DND-41 (cell line): Measurements from ENCODE around the gene LRRC37B.

Experiments
- CTCF ChIP-seq: IDR thresholded peaks from 2 replicates; pipeline ENCODE4 v1.5.1; 2012; ENCODE audit warnings: borderline replicate concordance, low read length, moderate library complexity, mild to moderate bottlenecking; ENCODE audit not compliant: poor library complexity, severe bottlenecking; ENCODE audit errors: extremely low read depth
- EZH2 ChIP-seq: IDR thresholded peaks from 3 replicates; pipeline ENCODE4 v1.6.1; 2012; ENCODE audit warnings: borderline replicate concordance, low read depth, mild to moderate bottlenecking, moderate library complexity, low read length, inconsistent platforms; ENCODE audit not compliant: severe bottlenecking

GRCh38 chr17:32099686-32100085, 92.5 kb downstream of the LRRC37B start:
- no peak for TF ChIP-seq CTCF
- no peak for TF ChIP-seq EZH2
